ENCODE data around the gene IL6.
A peak's percentile ranks its signal among the peaks of the same experiment; 100 is the strongest.
"Not testable (repeated sequence)": the region's sequence is repeated elsewhere in the genome, so short reads cannot be mapped to it uniquely, and the experiment has no call there.

The IL6 gene

GRCh38 chr7:22726907-22727713 is at the start of gene IL6:
Gene IL6, plus strand, starts transcription at chr7:22727200. Its CDS starts 63 bp downstream, at chr7:22727263.
- peak; percentile 47 for FAIRE-seq
- DNase-seq (ENCODE audit: low spot score), result peak; percentile 97

- not testable (repeated sequence) for DNase-seq (ENCODE audit: low spot score); FAIRE-seq
These were observed 49.7 kb upstream of the IL6 start for GRCh38 chr7:22677263-22677662.

- FAIRE-seq, result no peak
- no peak for DNase-seq (ENCODE audit: low spot score)
These were observed 49.3 kb upstream of the IL6 start for GRCh38 chr7:22677680-22678079.

GRCh38 chr7:22680482-22680911 is 46.5 kb upstream of the IL6 start:
- no peak for FAIRE-seq
- no peak for DNase-seq (ENCODE audit: low spot score)

GRCh38 chr7:22681312-22681711 is 45.7 kb upstream of the IL6 start:
- DNase-seq (ENCODE audit: low spot score), result no peak
- no peak for FAIRE-seq

- FAIRE-seq, result no peak
- DNase-seq (ENCODE audit: low spot score), result no peak
These were observed 44.9 kb upstream of the IL6 start for GRCh38 chr7:22681852-22682657.

GRCh38 chr7:22683379-22683778 is 43.6 kb upstream of the IL6 start:
- FAIRE-seq, result no peak
- no peak for DNase-seq (ENCODE audit: low spot score)

- FAIRE-seq (no peak), DNase-seq (ENCODE audit: low spot score) (no peak)
These were observed 40.4 kb upstream of the IL6 start for GRCh38 chr7:22686620-22687019.

GRCh38 chr7:22688084-22688483 is 38.9 kb upstream of the IL6 start:
- FAIRE-seq, result no peak
- no peak for DNase-seq (ENCODE audit: low spot score)

- not testable (repeated sequence) for FAIRE-seq; DNase-seq (ENCODE audit: low spot score)
These were observed 38.1 kb upstream of the IL6 start for GRCh38 chr7:22688934-22689333.

- peak; percentile 52 for FAIRE-seq
- peak; percentile 47 for DNase-seq (ENCODE audit: low spot score)
These were observed 32.3 kb upstream of the IL6 start for GRCh38 chr7:22694597-22695207.

- DNase-seq (ENCODE audit: low spot score) (no peak), FAIRE-seq (no peak)
These were observed 31.4 kb upstream of the IL6 start for GRCh38 chr7:22695476-22696132.

GRCh38 chr7:22696541-22697228 is 30.3 kb upstream of the IL6 start:
- no peak for DNase-seq (ENCODE audit: low spot score)
- no peak for FAIRE-seq

GRCh38 chr7:22697322-22697859 is 29.6 kb upstream of the IL6 start:
- FAIRE-seq (no peak), DNase-seq (ENCODE audit: low spot score) (no peak)

GRCh38 chr7:22697876-22698606 is 29.0 kb upstream of the IL6 start:
- FAIRE-seq, result no peak
- DNase-seq (ENCODE audit: low spot score), result no peak

GRCh38 chr7:22698767-22699166 is 28.2 kb upstream of the IL6 start:
- DNase-seq (ENCODE audit: low spot score) (no peak), FAIRE-seq (no peak)

- FAIRE-seq (no peak), DNase-seq (ENCODE audit: low spot score) (no peak)
These were observed 26.4 kb upstream of the IL6 start for GRCh38 chr7:22700559-22701002.

GRCh38 chr7:22702516-22702915 is 24.5 kb upstream of the IL6 start:
- no peak for DNase-seq (ENCODE audit: low spot score)
- FAIRE-seq, result no peak

- DNase-seq (ENCODE audit: low spot score); FAIRE-seq: not testable (repeated sequence)
These were observed 23.7 kb upstream of the IL6 start for GRCh38 chr7:22703107-22703855.

All from RCC 7860 (cell line).